ENCODE results near the gene CAMK2G. TPM values are rescaled to one million over a fixed set of nuclear protein-coding genes. Genes with fewer than 3 reads are reported as not detected.
"Not testable (repeated sequence)": the region's sequence is repeated elsewhere in the genome, so short reads cannot be mapped to it uniquely, and the experiment has no call there.

CAMK2G gene
- total RNA-seq, result 10 to 100 TPM; 22.9 to 26.3 TPM

- H3K4me3 Mint-ChIP-seq, result peak within 1 kb of the TSS; percentile 84
- CTCF ChIA-PET, result interaction anchor here (0.7 to 12.1 kb wide), 4 partner anchors 14 to 362 kb away, joined by 3 to 443 read pairs (median 126); no protein-coding TSS in a partner anchor
- H3K36me3 Mint-ChIP-seq (ENCODE audit: low read depth), result peaks cover 4% of the 10 kb centered on the region
- peak within 1 kb of the TSS; percentile 88 for H3K27ac Mint-ChIP-seq
- H3K27me3 Mint-ChIP-seq (ENCODE audit: low read depth), result no peaks in the 10 kb centered on the region
- peaks cover 68% of the 10 kb centered on the region for H3K4me1 Mint-ChIP-seq (ENCODE audit: low read depth)
- peak; percentile 89 for DNase-seq
- H3K9me3 Mint-ChIP-seq, result no peaks in the 10 kb centered on the region
- intact Hi-C loops (cut with micrococcal nuclease), result loop anchor here (1.0 to 10.0 kb wide), 6 partner anchors 9 to 1360 kb away; partner anchors contain the start of genes ANXA7, COMTD1 and DNAJC9
These were observed at the start of gene CAMK2G for GRCh38 chr10:73874267-73875138. TSS of gene CAMK2G (minus strand) at chr10:73874555. CDS start at chr10:73874461, 94 bp downstream.

- H3K27me3 Mint-ChIP-seq (ENCODE audit: low read depth), result peaks cover 23% of the 10 kb centered on the region
- H3K36me3 Mint-ChIP-seq (ENCODE audit: low read depth), result no peaks in the 10 kb centered on the region
- no peak overlapping the region for H3K27ac Mint-ChIP-seq
- H3K4me1 Mint-ChIP-seq (ENCODE audit: low read depth), result peaks cover 23% of the 10 kb centered on the region
- intact Hi-C loops (cut with micrococcal nuclease), result loop anchor here (1.0 kb wide), 2 partner anchors 10 to 13 kb away; no protein-coding TSS in a partner anchor
- H3K4me3 Mint-ChIP-seq, result no peak overlapping the region
- CTCF ChIA-PET, result interaction anchor here (0.6 kb wide), 1 partner anchor 1586 kb away, joined by 3 read pairs; no protein-coding TSS in a partner anchor
- DNase-seq, result no peak
- H3K9me3 Mint-ChIP-seq, result peaks cover 4% of the 10 kb centered on the region
These were observed 48.4 kb upstream of the CAMK2G start for GRCh38 chr10:73922864-73923133.

GRCh38 chr10:73922007-73922863 lies 47.9 kb upstream of the CAMK2G start:
- intact Hi-C loops (cut with micrococcal nuclease), result loop anchor here (1.0 kb wide), 2 partner anchors 10 to 13 kb away; no protein-coding TSS in a partner anchor
- peaks cover 23% of the 10 kb centered on the region for H3K4me1 Mint-ChIP-seq (ENCODE audit: low read depth)
- no peak overlapping the region for H3K27ac Mint-ChIP-seq
- peaks cover 4% of the 10 kb centered on the region for H3K9me3 Mint-ChIP-seq
- peak; percentile 17 for DNase-seq
- H3K36me3 Mint-ChIP-seq (ENCODE audit: low read depth), result no peaks in the 10 kb centered on the region
- H3K4me3 Mint-ChIP-seq, result no peak overlapping the region
- H3K27me3 Mint-ChIP-seq (ENCODE audit: low read depth), result peaks cover 23% of the 10 kb centered on the region
- CTCF ChIA-PET, result interaction anchor here (0.6 kb wide), 1 partner anchor 1586 kb away, joined by 3 read pairs; no protein-coding TSS in a partner anchor

- H3K4me3 Mint-ChIP-seq, result no peak overlapping the region
- H3K9me3 Mint-ChIP-seq, result peaks cover 4% of the 10 kb centered on the region
- peaks cover 23% of the 10 kb centered on the region for H3K4me1 Mint-ChIP-seq (ENCODE audit: low read depth)
- CTCF ChIA-PET, result interaction anchor here (0.6 to 2.2 kb wide), 4 partner anchors 20 to 1250 kb away, joined by 3 to 7 read pairs (median 4); no protein-coding TSS in a partner anchor
- H3K27ac Mint-ChIP-seq, result no peak overlapping the region
- DNase-seq, result no peak
- H3K36me3 Mint-ChIP-seq (ENCODE audit: low read depth), result no peaks in the 10 kb centered on the region
- H3K27me3 Mint-ChIP-seq (ENCODE audit: low read depth), result peaks cover 21% of the 10 kb centered on the region
- intact Hi-C loops (cut with micrococcal nuclease), result no loop called here
These were observed 45.7 kb upstream of the CAMK2G start for GRCh38 chr10:73920089-73920488.

GRCh38 chr10:73919481-73919880 lies 45.1 kb upstream of the CAMK2G start:
- H3K4me3 Mint-ChIP-seq; H3K36me3 Mint-ChIP-seq (ENCODE audit: low read depth); DNase-seq; H3K9me3 Mint-ChIP-seq; intact Hi-C loops (cut with micrococcal nuclease); H3K27ac Mint-ChIP-seq: not testable (repeated sequence)
- Mint-ChIP-seq H3K4me1 (ENCODE audit: low read depth) (peaks cover 23% of the 10 kb centered on the region), H3K27me3 (ENCODE audit: low read depth) (peaks cover 17% of the 10 kb centered on the region)
- CTCF ChIA-PET, result interaction anchor here (0.6 to 2.2 kb wide), 5 partner anchors 20 to 1249 kb away, joined by 3 to 7 read pairs (median 4); no protein-coding TSS in a partner anchor

- intact Hi-C loops (cut with micrococcal nuclease), result no loop called here
- Mint-ChIP-seq H3K27me3 (ENCODE audit: low read depth) (peaks cover 10% of the 10 kb centered on the region), H3K36me3 (ENCODE audit: low read depth) (no peaks in the 10 kb centered on the region), H3K9me3 (peaks cover 4% of the 10 kb centered on the region), H3K4me3 (no peak overlapping the region), H3K27ac (no peak overlapping the region), H3K4me1 (ENCODE audit: low read depth) (peaks cover 21% of the 10 kb centered on the region)
- CTCF ChIA-PET, result interaction anchor here (0.6 to 3.9 kb wide), 6 partner anchors 11 to 131 kb away, joined by 3 to 21 read pairs (median 3); no protein-coding TSS in a partner anchor
- no peak for DNase-seq
These were observed 43.4 kb upstream of the CAMK2G start for GRCh38 chr10:73917566-73918305.

GRCh38 chr10:73916761-73917470 lies 42.6 kb upstream of the CAMK2G start:
- H3K4me3 Mint-ChIP-seq, result no peak overlapping the region
- intact Hi-C loops (cut with micrococcal nuclease), result no loop called here
- H3K4me1 Mint-ChIP-seq (ENCODE audit: low read depth), result peaks cover 13% of the 10 kb centered on the region
- peaks cover 14% of the 10 kb centered on the region for H3K27me3 Mint-ChIP-seq (ENCODE audit: low read depth)
- no peak for DNase-seq
- H3K27ac Mint-ChIP-seq, result no peak overlapping the region
- H3K36me3 Mint-ChIP-seq (ENCODE audit: low read depth), result no peaks in the 10 kb centered on the region
- CTCF ChIA-PET, result interaction anchor here (0.7 to 3.9 kb wide), 2 partner anchors 24 to 49 kb away, joined by 3 to 21 read pairs; no protein-coding TSS in a partner anchor
- peaks cover 4% of the 10 kb centered on the region for H3K9me3 Mint-ChIP-seq

GRCh38 chr10:73915206-73915851 lies 41.0 kb upstream of the CAMK2G start:
- no peak for DNase-seq

GRCh38 chr10:73914036-73914435 lies 39.7 kb upstream of the CAMK2G start:
- CTCF ChIA-PET, result interaction anchor here (1.1 to 1.3 kb wide), 2 partner anchors 12 to 27 kb away, joined by 3 read pairs; no protein-coding TSS in a partner anchor
- intact Hi-C loops (cut with micrococcal nuclease), result no loop called here
- peaks cover 30% of the 10 kb centered on the region for H3K27me3 Mint-ChIP-seq (ENCODE audit: low read depth)
- H3K36me3 Mint-ChIP-seq (ENCODE audit: low read depth), result no peaks in the 10 kb centered on the region
- DNase-seq, result no peak
- peaks cover 4% of the 10 kb centered on the region for H3K9me3 Mint-ChIP-seq
- no peak overlapping the region for H3K27ac Mint-ChIP-seq
- peaks cover 22% of the 10 kb centered on the region for H3K4me1 Mint-ChIP-seq (ENCODE audit: low read depth)
- H3K4me3 Mint-ChIP-seq, result no peak overlapping the region

More at GRCh38 chr10:73915206-73915851, 41.0 kb upstream of the CAMK2G start:
- no peaks in the 10 kb centered on the region for H3K36me3 Mint-ChIP-seq (ENCODE audit: low read depth)
- peaks cover 4% of the 10 kb centered on the region for H3K9me3 Mint-ChIP-seq
- CTCF ChIA-PET, result interaction anchor here (1.1 to 3.9 kb wide), 4 partner anchors 13 to 36 kb away, joined by 3 to 21 read pairs (median 4); no protein-coding TSS in a partner anchor
- peaks cover 16% of the 10 kb centered on the region for H3K4me1 Mint-ChIP-seq (ENCODE audit: low read depth)
- H3K27me3 Mint-ChIP-seq (ENCODE audit: low read depth), result peaks cover 26% of the 10 kb centered on the region
- H3K27ac Mint-ChIP-seq, result no peak overlapping the region
- intact Hi-C loops (cut with micrococcal nuclease), result no loop called here
- no peak overlapping the region for H3K4me3 Mint-ChIP-seq

- CTCF ChIA-PET, result interaction anchor here (1.3 to 3.2 kb wide), 2 partner anchors 29 to 32 kb away, joined by 3 to 11 read pairs; no protein-coding TSS in a partner anchor
- peak overlapping the region; percentile 81 for H3K4me3 Mint-ChIP-seq
- peaks cover 37% of the 10 kb centered on the region for H3K27me3 Mint-ChIP-seq (ENCODE audit: low read depth)
- intact Hi-C loops (cut with micrococcal nuclease), result no loop called here
- no peak overlapping the region for H3K27ac Mint-ChIP-seq
- H3K9me3 Mint-ChIP-seq, result no peaks in the 10 kb centered on the region
- H3K4me1 Mint-ChIP-seq (ENCODE audit: low read depth), result peaks cover 34% of the 10 kb centered on the region
- DNase-seq, result no peak
- no peaks in the 10 kb centered on the region for H3K36me3 Mint-ChIP-seq (ENCODE audit: low read depth)
These were observed 37.2 kb upstream of the CAMK2G start for GRCh38 chr10:73911553-73912004.
